SK-N-SH (cell line): ENCODE measurements around the gene ADAR.

ENCODE experiments used
- EP300 ChIP-seq, 2 experiments: IDR thresholded peaks; 2 replicates each; pipeline versions ENCODE4 v1.4.0 to v1.6.1; 2012; ENCODE audit warnings: borderline replicate concordance in 1 of 2, low read depth in 1 of 2, low read length in 1 of 2
- MXI1 ChIP-seq: IDR thresholded peaks from 2 replicates; pipeline ENCODE4 v1.6.1; 2012; ENCODE audit warnings: mild to moderate bottlenecking, low read depth, low read length, improper control_type of control experiment
- NFIC ChIP-seq: IDR thresholded peaks from 2 replicates; pipeline ENCODE4 v1.4.0; 2012; ENCODE audit warnings: borderline replicate concordance
- POLR2AphosphoS5 ChIP-seq: IDR thresholded peaks from 2 replicates; pipeline ENCODE4 v1.6.1; 2012; ENCODE audit warnings: low read depth, low read length
- TAF1 ChIP-seq: IDR thresholded peaks from 2 replicates; pipeline ENCODE4 v1.6.1; 2012; ENCODE audit warnings: low read depth, mild to moderate bottlenecking, low read length, moderate library complexity, borderline replicate concordance
- TCF12 ChIP-seq: IDR thresholded peaks from 2 replicates; pipeline ENCODE4 v1.4.0; 2012
- TF ChIP-seq, protein P1 (sequence below): fragments of 200-600 bp; sonication (generic); IDR thresholded peaks from 2 replicates; pipeline ENCODE4 v1.6.1; 2017; ENCODE audit warnings: antibody characterized with exemption, mild to moderate bottlenecking, moderate library complexity
- TF ChIP-seq, protein P2 (sequence below): IDR thresholded peaks from 2 replicates; pipeline ENCODE4 v1.6.1; 2012; ENCODE audit warnings: mild to moderate bottlenecking, low read depth, low read length, moderate library complexity

DNA sequence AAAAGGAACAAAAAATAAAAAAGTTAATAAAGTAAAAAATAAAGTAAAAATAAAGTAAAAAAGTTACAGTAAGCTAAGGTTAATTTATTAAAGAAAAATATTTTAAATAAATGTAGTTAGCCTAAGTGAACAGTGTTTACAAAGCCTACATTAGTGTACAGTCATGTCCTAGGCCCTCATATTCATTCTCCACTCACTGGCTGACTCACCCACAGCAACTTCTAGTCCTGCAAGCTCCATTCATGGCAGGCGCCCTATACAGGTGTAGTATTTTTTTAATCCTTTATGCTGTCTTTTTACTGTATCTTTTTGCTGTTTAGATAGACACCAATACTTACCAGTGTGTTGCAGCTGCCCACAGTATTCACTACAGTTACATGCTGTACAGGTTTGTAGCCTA is 12.4 kb downstream of the ADAR start:
- TF ChIP-seq TAF1, result no peak
- TF ChIP-seq TCF12, result no peak
- no peak for TF ChIP-seq MXI1
- TF ChIP-seq, protein P1, sequence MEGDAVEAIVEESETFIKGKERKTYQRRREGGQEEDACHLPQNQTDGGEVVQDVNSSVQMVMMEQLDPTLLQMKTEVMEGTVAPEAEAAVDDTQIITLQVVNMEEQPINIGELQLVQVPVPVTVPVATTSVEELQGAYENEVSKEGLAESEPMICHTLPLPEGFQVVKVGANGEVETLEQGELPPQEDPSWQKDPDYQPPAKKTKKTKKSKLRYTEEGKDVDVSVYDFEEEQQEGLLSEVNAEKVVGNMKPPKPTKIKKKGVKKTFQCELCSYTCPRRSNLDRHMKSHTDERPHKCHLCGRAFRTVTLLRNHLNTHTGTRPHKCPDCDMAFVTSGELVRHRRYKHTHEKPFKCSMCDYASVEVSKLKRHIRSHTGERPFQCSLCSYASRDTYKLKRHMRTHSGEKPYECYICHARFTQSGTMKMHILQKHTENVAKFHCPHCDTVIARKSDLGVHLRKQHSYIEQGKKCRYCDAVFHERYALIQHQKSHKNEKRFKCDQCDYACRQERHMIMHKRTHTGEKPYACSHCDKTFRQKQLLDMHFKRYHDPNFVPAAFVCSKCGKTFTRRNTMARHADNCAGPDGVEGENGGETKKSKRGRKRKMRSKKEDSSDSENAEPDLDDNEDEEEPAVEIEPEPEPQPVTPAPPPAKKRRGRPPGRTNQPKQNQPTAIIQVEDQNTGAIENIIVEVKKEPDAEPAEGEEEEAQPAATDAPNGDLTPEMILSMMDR, result no peak
- TF ChIP-seq, protein P2, sequence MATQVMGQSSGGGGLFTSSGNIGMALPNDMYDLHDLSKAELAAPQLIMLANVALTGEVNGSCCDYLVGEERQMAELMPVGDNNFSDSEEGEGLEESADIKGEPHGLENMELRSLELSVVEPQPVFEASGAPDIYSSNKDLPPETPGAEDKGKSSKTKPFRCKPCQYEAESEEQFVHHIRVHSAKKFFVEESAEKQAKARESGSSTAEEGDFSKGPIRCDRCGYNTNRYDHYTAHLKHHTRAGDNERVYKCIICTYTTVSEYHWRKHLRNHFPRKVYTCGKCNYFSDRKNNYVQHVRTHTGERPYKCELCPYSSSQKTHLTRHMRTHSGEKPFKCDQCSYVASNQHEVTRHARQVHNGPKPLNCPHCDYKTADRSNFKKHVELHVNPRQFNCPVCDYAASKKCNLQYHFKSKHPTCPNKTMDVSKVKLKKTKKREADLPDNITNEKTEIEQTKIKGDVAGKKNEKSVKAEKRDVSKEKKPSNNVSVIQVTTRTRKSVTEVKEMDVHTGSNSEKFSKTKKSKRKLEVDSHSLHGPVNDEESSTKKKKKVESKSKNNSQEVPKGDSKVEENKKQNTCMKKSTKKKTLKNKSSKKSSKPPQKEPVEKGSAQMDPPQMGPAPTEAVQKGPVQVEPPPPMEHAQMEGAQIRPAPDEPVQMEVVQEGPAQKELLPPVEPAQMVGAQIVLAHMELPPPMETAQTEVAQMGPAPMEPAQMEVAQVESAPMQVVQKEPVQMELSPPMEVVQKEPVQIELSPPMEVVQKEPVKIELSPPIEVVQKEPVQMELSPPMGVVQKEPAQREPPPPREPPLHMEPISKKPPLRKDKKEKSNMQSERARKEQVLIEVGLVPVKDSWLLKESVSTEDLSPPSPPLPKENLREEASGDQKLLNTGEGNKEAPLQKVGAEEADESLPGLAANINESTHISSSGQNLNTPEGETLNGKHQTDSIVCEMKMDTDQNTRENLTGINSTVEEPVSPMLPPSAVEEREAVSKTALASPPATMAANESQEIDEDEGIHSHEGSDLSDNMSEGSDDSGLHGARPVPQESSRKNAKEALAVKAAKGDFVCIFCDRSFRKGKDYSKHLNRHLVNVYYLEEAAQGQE, result no peak
- TF ChIP-seq NFIC, result no peak
- TF ChIP-seq POLR2AphosphoS5, result no peak
- TF ChIP-seq EP300 (IDR thresholded peaks at IDR 0.05; ENCODE audit: borderline replicate concordance in 1 of 2, low read depth in 1 of 2, low read length in 1 of 2), result no peak
